GM18511 (cell line): ENCODE results near the gene C16orf87.
"Not testable (repeated sequence)": the region's sequence is repeated elsewhere in the genome, so short reads cannot be mapped to it uniquely, and the experiment has no call there.

Experiments
- ATAC-seq: cut with Tn5 transposase; IDR thresholded peaks from one replicate; pipeline ENCODE4 v1.9.1; 2021; ENCODE audit warnings: mild to moderate bottlenecking, moderate library complexity; ENCODE audit not compliant: unreplicated experiment

Gene C16orf87

GRCh38 chr16:46801428-46802049 lies 29.4 kb downstream of the C16orf87 start:
- no peak for ATAC-seq

- ATAC-seq = no peak
These were observed 30.5 kb downstream of the C16orf87 start for GRCh38 chr16:46800494-46800893.

GRCh38 chr16:46797501-46797900 lies 33.5 kb downstream of the C16orf87 start:
- no peak for ATAC-seq

GRCh38 chr16:46796764-46797269 lies 34.2 kb downstream of the C16orf87 start:
- ATAC-seq = no peak

- ATAC-seq = no peak
These were observed 37.1 kb downstream of the C16orf87 start for GRCh38 chr16:46793841-46794240.

GRCh38 chr16:46790599-46791270 lies 40.2 kb downstream of the C16orf87 start:
- no peak for ATAC-seq

- ATAC-seq = peak; percentile 84
These were observed 41.2 kb downstream of the C16orf87 start for GRCh38 chr16:46789499-46790414.

- ATAC-seq = no peak
These were observed 42.0 kb downstream of the C16orf87 start for GRCh38 chr16:46788891-46789474.

GRCh38 chr16:46787909-46788308 lies 43.1 kb downstream of the C16orf87 start:
- ATAC-seq = peak; percentile 41

- ATAC-seq = no peak
These were observed 45.7 kb downstream of the C16orf87 start for GRCh38 chr16:46785076-46785845.

GRCh38 chr16:46784569-46784968 lies 46.4 kb downstream of the C16orf87 start:
- ATAC-seq = not testable (repeated sequence)

GRCh38 chr16:46783800-46784199 lies 47.2 kb downstream of the C16orf87 start:
- ATAC-seq = no peak

GRCh38 chr16:46782320-46782719 lies 48.7 kb downstream of the C16orf87 start:
- no peak for ATAC-seq

GRCh38 chr16:46777804-46778203 lies 53.2 kb downstream of the C16orf87 start:
- ATAC-seq = no peak

GRCh38 chr16:46775214-46775613 lies 55.8 kb downstream of the C16orf87 start:
- no peak for ATAC-seq

- ATAC-seq = peak; percentile 84
These were observed 56.2 kb downstream of the C16orf87 start for GRCh38 chr16:46774743-46775177.

- ATAC-seq = no peak
These were observed 58.5 kb downstream of the C16orf87 start for GRCh38 chr16:46772463-46772862.

GRCh38 chr16:46768809-46769208 lies 62.2 kb downstream of the C16orf87 start:
- no peak for ATAC-seq

- no peak for ATAC-seq
These were observed 65.9 kb downstream of the C16orf87 start for GRCh38 chr16:46765050-46765449.

GRCh38 chr16:46763147-46763546 lies 67.8 kb downstream of the C16orf87 start:
- ATAC-seq = no peak
